ENCODE results near the gene KIAA1191. TPM values are rescaled to one million over a fixed set of nuclear protein-coding genes. Genes with fewer than 3 reads are reported as not detected.

The KIAA1191 gene
- total RNA-seq, 1 experiment from 2014 or later, result 128 TPM

DNA sequence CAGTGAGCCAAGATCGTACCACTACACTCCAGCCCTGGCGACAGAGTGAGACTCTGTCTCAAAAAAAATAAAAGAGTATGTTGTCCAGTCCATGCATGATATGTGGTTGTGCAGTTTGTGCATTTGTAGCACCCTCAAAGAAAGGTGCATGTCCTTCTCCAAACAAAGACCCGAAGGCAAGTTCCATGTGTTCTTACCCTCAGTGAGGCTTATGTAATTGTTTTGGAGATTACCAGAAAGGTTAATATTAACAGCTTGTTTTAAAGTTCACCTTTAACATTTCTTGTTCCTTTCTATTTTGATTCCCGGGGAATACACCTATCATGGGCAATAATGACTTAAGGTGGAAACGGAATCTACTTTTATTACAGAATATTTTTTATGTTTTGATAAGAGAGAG lies 22.3 kb downstream of the KIAA1191 start:
- Histone ChIP-seq H2BK15ac (ENCODE audit: low read depth, low read length) (no peak overlapping the region), H3K4me1 (ENCODE audit: insufficient read depth, low read length) (no peaks in the 10 kb centered on the region), H3K9me3 (ENCODE audit: control insufficient read depth, low read depth, low read length) (no peaks in the 10 kb centered on the region), H4K5ac (ENCODE audit: insufficient read length, low read depth, low read length) (no peak overlapping the region), H3K27me3 (ENCODE audit: insufficient read depth, low read length) (no peaks in the 10 kb centered on the region; the same call in 1 of the 2 replicates), H2BK12ac (ENCODE audit: insufficient read length, low read depth, low read length) (no peak overlapping the region), H3K23ac (ENCODE audit: insufficient read length, low read depth, low read length) (no peak overlapping the region), H2AFZ (ENCODE audit: low read length) (no peak overlapping the region), H4K8ac (replicated peaks; ENCODE audit: insufficient read length, low read depth, low read length) (no peak overlapping the region), H2BK5ac (ENCODE audit: insufficient read length, low read length) (no peak overlapping the region), H2BK120ac (ENCODE audit: low read depth, low read length, poor library complexity, severe bottlenecking) (no peak overlapping the region), H2AK5ac (ENCODE audit: insufficient read length, low read length) (no peak overlapping the region), H3K4ac (ENCODE audit: low read depth, low read length) (no peak overlapping the region), H2BK20ac (ENCODE audit: low read depth, low read length, poor library complexity, severe bottlenecking) (no peak overlapping the region), H3K79me1 (ENCODE audit: insufficient read depth, low read depth, low read length, poor library complexity, severe bottlenecking) (no peaks in the 10 kb centered on the region), H3K18ac (ENCODE audit: insufficient read length, low read depth, low read length) (no peak overlapping the region), H3K56ac (ENCODE audit: insufficient read length, low read depth, low read length) (no peak overlapping the region), H4K91ac (ENCODE audit: insufficient read length, low read depth, low read length) (no peak overlapping the region), H3K9ac (ENCODE audit: extremely low read depth, insufficient read length, low read length) (no peak overlapping the region), H3T11ph (ENCODE audit: low read length) (no peak overlapping the region), H3K23me2 (ENCODE audit: insufficient read length, low read depth, low read length, poor library complexity, severe bottlenecking) (no peaks in the 10 kb centered on the region), H3K14ac (ENCODE audit: insufficient read depth, low read length) (no peak overlapping the region), H3K79me2 (ENCODE audit: insufficient read depth, low read length) (no peaks in the 10 kb centered on the region), H4K20me1 (ENCODE audit: control insufficient read depth, insufficient read depth, insufficient read length) (no peaks in the 10 kb centered on the region), H3K4me2 (ENCODE audit: insufficient read depth, insufficient read length, low read length) (no peak overlapping the region), H3K27ac (ENCODE audit: insufficient read length, low read depth, low read length) (no peak overlapping the region)
- Mint-ChIP-seq H3K27me3 (ENCODE audit: low read depth) (no peaks in the 10 kb centered on the region), H3K4me3 (no peak overlapping the region), H3K9me3 (no peaks in the 10 kb centered on the region), H3K36me3 (ENCODE audit: insufficient read depth in 1 of 3, low read depth in 3 of 3) (peaks cover 0 to 19% (median 10%) of the 10 kb centered on the region in 3 experiments; a peak in 6 of 7 replicates), H3K27ac (no peak overlapping the region), H3K4me1 (peaks cover 3 to 5% of the 10 kb centered on the region in 2 experiments; a peak in 3 of 4 replicates)
- no CpG with 5 or more reads among the region's 5 CpGs for WGBS (ENCODE audit: extremely low coverage, insufficient read length, low lambda C conversion rate)
- TF ChIP-seq, protein P1, sequence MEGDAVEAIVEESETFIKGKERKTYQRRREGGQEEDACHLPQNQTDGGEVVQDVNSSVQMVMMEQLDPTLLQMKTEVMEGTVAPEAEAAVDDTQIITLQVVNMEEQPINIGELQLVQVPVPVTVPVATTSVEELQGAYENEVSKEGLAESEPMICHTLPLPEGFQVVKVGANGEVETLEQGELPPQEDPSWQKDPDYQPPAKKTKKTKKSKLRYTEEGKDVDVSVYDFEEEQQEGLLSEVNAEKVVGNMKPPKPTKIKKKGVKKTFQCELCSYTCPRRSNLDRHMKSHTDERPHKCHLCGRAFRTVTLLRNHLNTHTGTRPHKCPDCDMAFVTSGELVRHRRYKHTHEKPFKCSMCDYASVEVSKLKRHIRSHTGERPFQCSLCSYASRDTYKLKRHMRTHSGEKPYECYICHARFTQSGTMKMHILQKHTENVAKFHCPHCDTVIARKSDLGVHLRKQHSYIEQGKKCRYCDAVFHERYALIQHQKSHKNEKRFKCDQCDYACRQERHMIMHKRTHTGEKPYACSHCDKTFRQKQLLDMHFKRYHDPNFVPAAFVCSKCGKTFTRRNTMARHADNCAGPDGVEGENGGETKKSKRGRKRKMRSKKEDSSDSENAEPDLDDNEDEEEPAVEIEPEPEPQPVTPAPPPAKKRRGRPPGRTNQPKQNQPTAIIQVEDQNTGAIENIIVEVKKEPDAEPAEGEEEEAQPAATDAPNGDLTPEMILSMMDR (conservative IDR thresholded peaks at IDR 0.05), result no peak
- no peak for DNase-seq

Measured in H9 (cell line).